WTC11 (cell line): ENCODE measurements around the gene ARHGAP28. TPM values are rescaled to one million over a fixed set of nuclear protein-coding genes. Genes with fewer than 3 reads are reported as not detected.

Source experiments
- ATAC-seq: fragments of 200-7000 bp; cut with Tn5 transposase; 2 replicates; pipeline ENCODE4 v1.10.0; 2021; ENCODE audit warnings: mild to moderate bottlenecking, moderate library complexity
- CTCF ChIA-PET: fragments of 300-600 bp; sonication (Branson Sonifier 250); formaldehyde crosslinking; loops from one replicate; lab custom pipeline; 2021; ENCODE audit warnings: antibody characterized with exemption; lab: Charles Lee
- POLR2A ChIA-PET: fragments of 350-600 bp; sonication (Branson Sonifier 250); formaldehyde crosslinking; loops from one replicate; lab custom pipeline; 2021; ENCODE audit warnings: antibody characterized with exemption; lab: Charles Lee
- DNase-seq: peaks from one replicate; pipeline ENCODE4 v3.0.0; 2021; ENCODE audit warnings: low spot score
- H3K27ac Mint-ChIP-seq: 2 replicates; pipeline ENCODE4 v1.8.0; 2021; ENCODE audit warnings: mixed read lengths
- H3K27me3 Mint-ChIP-seq: 2 replicates; pipeline ENCODE4 v1.8.0; 2021; ENCODE audit warnings: low read depth, mild to moderate bottlenecking, moderate library complexity, mixed read lengths
- H3K36me3 Mint-ChIP-seq: 2 replicates; pipeline ENCODE4 v1.8.0; 2021; ENCODE audit warnings: mixed read lengths
- H3K4me1 Mint-ChIP-seq: 2 replicates; pipeline ENCODE4 v1.8.0; 2022; ENCODE audit warnings: mixed read lengths
- H3K4me3 Mint-ChIP-seq: 2 replicates; pipeline ENCODE4 v1.8.0; 2021; ENCODE audit warnings: mild to moderate bottlenecking, moderate library complexity, mixed read lengths
- H3K9me3 Mint-ChIP-seq: 2 replicates; pipeline ENCODE4 v1.8.0; 2021; ENCODE audit warnings: mixed read lengths
- ATF1 ChIP-seq: sonication (generic); formaldehyde crosslinking; IDR thresholded peaks from 2 replicates; pipeline ENCODE4 v1.8.1; 2023; ENCODE audit warnings: mild to moderate bottlenecking, moderate library complexity, missing genetic modification reagents
- CREB1 ChIP-seq: sonication (generic); formaldehyde crosslinking; IDR thresholded peaks from 2 replicates; pipeline ENCODE4 v1.8.0; 2023; ENCODE audit warnings: mild to moderate bottlenecking, missing genetic modification reagents
- FOXJ3 ChIP-seq: sonication (generic); formaldehyde crosslinking; IDR thresholded peaks from 2 replicates; pipeline ENCODE4 v1.9.0; 2021; ENCODE audit warnings: missing genetic modification reagents, mild to moderate bottlenecking, borderline replicate concordance
- NFYB ChIP-seq: sonication (generic); formaldehyde crosslinking; conservative IDR thresholded peaks from 2 replicates; pipeline ENCODE4 v1.8.0; 2022; ENCODE audit warnings: low read depth, missing genetic modification reagents
- PRRX2 ChIP-seq: fragments of 250-450 bp; sonication (Bioruptor Pico); IDR thresholded peaks from 2 replicates; pipeline ENCODE4 v1.8.0; 2021; ENCODE audit warnings: mild to moderate bottlenecking
- ZBTB21 ChIP-seq: sonication (generic); formaldehyde crosslinking; IDR thresholded peaks from 2 replicates; pipeline ENCODE4 v1.8.1; 2023; ENCODE audit warnings: mild to moderate bottlenecking, missing genetic modification reagents, borderline replicate concordance
- ZNF138 ChIP-seq: sonication (generic); formaldehyde crosslinking; conservative IDR thresholded peaks from 2 replicates; pipeline ENCODE4 v1.8.1; 2022; ENCODE audit warnings: mild to moderate bottlenecking, moderate library complexity, missing genetic modification reagents
- ZNF317 ChIP-seq: sonication (generic); formaldehyde crosslinking; IDR thresholded peaks from 2 replicates; pipeline ENCODE4 v1.8.1; 2023; ENCODE audit warnings: low read depth, mild to moderate bottlenecking, moderate library complexity, missing genetic modification reagents, borderline replicate concordance
- ZNF396 ChIP-seq: fragments of 250-450 bp; sonication (Bioruptor Pico); IDR thresholded peaks from 2 replicates; pipeline ENCODE4 v1.8.0; 2021; ENCODE audit warnings: mild to moderate bottlenecking, moderate library complexity, borderline replicate concordance
- total RNA-seq: library from RNA; stranded (reverse); gene quantifications from 3 replicates; pipeline ENCODE4 v1.2.3, GENCODE V29; 2021
- TF ChIP-seq, protein P1 (sequence below): sonication (generic); formaldehyde crosslinking; IDR thresholded peaks from 2 replicates; pipeline ENCODE4 v1.8.0; 2023; ENCODE audit warnings: missing genetic modification reagents
- TF ChIP-seq, protein P2 (sequence below): sonication (generic); formaldehyde crosslinking; IDR thresholded peaks from 2 replicates; pipeline ENCODE4 v1.8.0; 2023; ENCODE audit warnings: missing genetic modification reagents, mild to moderate bottlenecking, borderline replicate concordance
- TF ChIP-seq, protein P3 (sequence below): fragments of 250-450 bp; sonication (Bioruptor Pico); IDR thresholded peaks from 2 replicates; pipeline ENCODE4 v2.1.2; 2022; ENCODE audit warnings: mild to moderate bottlenecking, moderate library complexity
- TF ChIP-seq, protein P4 (sequence below): fragments of 250-450 bp; sonication (Bioruptor Pico); IDR thresholded peaks from 2 replicates; pipeline ENCODE4 v1.8.0; 2021; ENCODE audit warnings: mild to moderate bottlenecking
- TF ChIP-seq, protein P5 (sequence below): sonication (generic); formaldehyde crosslinking; IDR thresholded peaks from 2 replicates; pipeline ENCODE4 v1.8.0; 2022; ENCODE audit warnings: mild to moderate bottlenecking, missing genetic modification reagents
- TF ChIP-seq, protein P6 (sequence below): fragments of 250-450 bp; sonication (Bioruptor Pico); IDR thresholded peaks from 2 replicates; pipeline ENCODE4 v1.9.0; 2021; ENCODE audit warnings: moderate library complexity, mild to moderate bottlenecking, inconsistent platforms, borderline replicate concordance
- TF ChIP-seq, protein P7 (sequence below): fragments of 250-450 bp; sonication (Bioruptor Pico); conservative IDR thresholded peaks from 2 replicates; pipeline ENCODE4 v1.9.0; 2021; ENCODE audit warnings: mild to moderate bottlenecking
- TF ChIP-seq, protein P8 (sequence below): sonication (generic); formaldehyde crosslinking; IDR thresholded peaks from 2 replicates; pipeline ENCODE4 v1.8.1; 2023; ENCODE audit warnings: mild to moderate bottlenecking, missing genetic modification reagents

The ARHGAP28 gene
- total RNA-seq, 1 experiment from 2014 or later: 14.8 TPM

DNA sequence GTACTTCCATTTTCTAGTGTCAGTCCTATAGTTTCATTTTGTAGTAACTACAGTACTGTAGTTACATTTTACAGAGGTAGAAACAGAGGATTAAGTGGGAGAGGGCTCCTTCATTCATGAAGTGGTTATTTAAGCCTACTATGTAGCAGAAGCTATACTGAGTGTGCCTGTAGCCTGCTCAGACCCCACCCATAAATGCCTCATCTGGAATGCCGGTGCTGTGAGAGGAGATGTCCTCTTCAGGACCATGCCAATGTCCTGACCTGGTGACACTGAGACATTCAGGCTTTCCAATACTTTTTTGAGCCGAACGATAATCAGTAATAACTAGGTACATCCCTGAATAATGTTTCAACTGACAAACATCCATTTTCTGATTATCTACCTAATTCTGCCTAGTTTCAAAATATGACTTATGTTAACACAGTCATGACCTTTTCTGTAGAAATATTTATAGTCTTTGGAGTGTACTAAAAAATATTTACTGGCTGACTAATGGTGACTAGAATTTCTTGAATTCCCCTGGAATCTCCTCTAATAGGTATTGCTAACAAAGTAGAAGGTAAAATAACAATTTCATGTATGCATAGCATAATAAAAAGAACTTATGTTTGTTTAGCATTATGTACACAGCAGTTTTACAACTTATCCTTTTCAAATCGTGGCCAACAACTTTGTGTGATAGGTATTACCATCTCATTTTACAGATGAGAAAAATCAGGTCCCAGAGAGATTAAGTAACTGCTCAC is 10.2 kb upstream of the ARHGAP28 start (continued):
- TF ChIP-seq, protein P1, sequence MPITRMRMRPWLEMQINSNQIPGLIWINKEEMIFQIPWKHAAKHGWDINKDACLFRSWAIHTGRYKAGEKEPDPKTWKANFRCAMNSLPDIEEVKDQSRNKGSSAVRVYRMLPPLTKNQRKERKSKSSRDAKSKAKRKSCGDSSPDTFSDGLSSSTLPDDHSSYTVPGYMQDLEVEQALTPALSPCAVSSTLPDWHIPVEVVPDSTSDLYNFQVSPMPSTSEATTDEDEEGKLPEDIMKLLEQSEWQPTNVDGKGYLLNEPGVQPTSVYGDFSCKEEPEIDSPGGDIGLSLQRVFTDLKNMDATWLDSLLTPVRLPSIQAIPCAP: no peak
- no peak for TF ChIP-seq ZNF317
- no peak for TF ChIP-seq NFYB
- no peak for TF ChIP-seq CREB1

DNA sequence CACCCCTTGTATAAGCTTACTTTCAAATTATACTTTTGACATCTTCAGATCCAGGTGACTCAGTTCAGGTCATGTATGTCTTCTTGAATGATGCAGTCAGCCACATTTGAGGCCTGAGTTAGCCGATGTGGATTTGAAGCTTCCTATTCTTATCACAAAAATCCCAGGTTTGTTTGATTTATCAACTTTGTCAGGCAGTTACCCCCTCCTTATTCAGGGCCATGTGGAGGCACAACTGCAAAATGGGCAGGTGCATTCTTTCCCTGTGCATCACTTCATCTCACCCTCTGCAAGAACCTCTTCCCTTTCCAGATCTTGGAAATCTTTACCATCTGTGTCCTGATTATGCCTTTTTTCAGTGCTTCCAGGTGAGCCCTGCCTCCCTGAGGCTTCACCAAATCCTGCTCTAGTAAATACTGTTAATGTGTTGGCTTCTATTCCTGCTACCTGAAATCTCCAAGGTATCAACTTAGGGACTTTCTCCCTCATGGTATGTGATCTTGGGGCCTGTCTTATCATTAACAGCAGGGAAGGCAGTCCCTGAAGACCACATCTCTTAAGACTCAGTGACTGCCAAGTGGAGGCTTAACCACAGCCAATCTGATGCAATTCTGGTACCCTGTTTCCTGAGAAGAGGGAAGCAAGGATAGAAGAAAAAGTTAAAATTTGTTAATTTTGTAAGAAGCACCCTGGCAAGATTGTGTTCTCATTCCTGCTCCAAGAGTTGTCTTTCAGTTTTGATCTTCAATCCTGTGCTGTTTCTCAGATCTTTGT is 9.4 kb upstream of the ARHGAP28 start:
- H3K36me3 Mint-ChIP-seq: no peaks in the 10 kb centered on the region
- ATAC-seq: no peak
- no peaks in the 10 kb centered on the region for H3K9me3 Mint-ChIP-seq
- H3K4me3 Mint-ChIP-seq: no peak overlapping the region
- POLR2A ChIA-PET: no interaction called here
- DNase-seq: no peak
- H3K27ac Mint-ChIP-seq: no peak overlapping the region
- no peaks in the 10 kb centered on the region for H3K27me3 Mint-ChIP-seq
- peaks cover 8% of the 10 kb centered on the region for H3K4me1 Mint-ChIP-seq
- TF ChIP-seq, protein P2, sequence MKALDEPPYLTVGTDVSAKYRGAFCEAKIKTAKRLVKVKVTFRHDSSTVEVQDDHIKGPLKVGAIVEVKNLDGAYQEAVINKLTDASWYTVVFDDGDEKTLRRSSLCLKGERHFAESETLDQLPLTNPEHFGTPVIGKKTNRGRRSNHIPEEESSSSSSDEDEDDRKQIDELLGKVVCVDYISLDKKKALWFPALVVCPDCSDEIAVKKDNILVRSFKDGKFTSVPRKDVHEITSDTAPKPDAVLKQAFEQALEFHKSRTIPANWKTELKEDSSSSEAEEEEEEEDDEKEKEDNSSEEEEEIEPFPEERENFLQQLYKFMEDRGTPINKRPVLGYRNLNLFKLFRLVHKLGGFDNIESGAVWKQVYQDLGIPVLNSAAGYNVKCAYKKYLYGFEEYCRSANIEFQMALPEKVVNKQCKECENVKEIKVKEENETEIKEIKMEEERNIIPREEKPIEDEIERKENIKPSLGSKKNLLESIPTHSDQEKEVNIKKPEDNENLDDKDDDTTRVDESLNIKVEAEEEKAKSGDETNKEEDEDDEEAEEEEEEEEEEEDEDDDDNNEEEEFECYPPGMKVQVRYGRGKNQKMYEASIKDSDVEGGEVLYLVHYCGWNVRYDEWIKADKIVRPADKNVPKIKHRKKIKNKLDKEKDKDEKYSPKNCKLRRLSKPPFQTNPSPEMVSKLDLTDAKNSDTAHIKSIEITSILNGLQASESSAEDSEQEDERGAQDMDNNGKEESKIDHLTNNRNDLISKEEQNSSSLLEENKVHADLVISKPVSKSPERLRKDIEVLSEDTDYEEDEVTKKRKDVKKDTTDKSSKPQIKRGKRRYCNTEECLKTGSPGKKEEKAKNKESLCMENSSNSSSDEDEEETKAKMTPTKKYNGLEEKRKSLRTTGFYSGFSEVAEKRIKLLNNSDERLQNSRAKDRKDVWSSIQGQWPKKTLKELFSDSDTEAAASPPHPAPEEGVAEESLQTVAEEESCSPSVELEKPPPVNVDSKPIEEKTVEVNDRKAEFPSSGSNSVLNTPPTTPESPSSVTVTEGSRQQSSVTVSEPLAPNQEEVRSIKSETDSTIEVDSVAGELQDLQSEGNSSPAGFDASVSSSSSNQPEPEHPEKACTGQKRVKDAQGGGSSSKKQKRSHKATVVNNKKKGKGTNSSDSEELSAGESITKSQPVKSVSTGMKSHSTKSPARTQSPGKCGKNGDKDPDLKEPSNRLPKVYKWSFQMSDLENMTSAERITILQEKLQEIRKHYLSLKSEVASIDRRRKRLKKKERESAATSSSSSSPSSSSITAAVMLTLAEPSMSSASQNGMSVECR: no peak
- TF ChIP-seq ZNF138 (no peak), NFYB (no peak), PRRX2 (CRISPR knock-in tag) (no peak), ATF1 (CRISPR knock-in tag) (no peak), ZBTB21 (CRISPR knock-in tag) (no peak), FOXJ3 (no peak), ZNF396 (no peak)
- TF ChIP-seq, protein P3, sequence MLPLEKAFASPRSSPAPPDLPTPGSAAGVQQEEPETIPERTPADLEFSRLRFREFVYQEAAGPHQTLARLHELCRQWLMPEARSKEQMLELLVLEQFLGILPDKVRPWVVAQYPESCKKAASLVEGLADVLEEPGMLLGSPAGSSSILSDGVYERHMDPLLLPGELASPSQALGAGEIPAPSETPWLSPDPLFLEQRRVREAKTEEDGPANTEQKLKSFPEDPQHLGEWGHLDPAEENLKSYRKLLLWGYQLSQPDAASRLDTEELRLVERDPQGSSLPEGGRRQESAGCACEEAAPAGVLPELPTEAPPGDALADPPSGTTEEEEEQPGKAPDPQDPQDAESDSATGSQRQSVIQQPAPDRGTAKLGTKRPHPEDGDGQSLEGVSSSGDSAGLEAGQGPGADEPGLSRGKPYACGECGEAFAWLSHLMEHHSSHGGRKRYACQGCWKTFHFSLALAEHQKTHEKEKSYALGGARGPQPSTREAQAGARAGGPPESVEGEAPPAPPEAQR (CRISPR knock-in tag): no peak
- TF ChIP-seq, protein P4, sequence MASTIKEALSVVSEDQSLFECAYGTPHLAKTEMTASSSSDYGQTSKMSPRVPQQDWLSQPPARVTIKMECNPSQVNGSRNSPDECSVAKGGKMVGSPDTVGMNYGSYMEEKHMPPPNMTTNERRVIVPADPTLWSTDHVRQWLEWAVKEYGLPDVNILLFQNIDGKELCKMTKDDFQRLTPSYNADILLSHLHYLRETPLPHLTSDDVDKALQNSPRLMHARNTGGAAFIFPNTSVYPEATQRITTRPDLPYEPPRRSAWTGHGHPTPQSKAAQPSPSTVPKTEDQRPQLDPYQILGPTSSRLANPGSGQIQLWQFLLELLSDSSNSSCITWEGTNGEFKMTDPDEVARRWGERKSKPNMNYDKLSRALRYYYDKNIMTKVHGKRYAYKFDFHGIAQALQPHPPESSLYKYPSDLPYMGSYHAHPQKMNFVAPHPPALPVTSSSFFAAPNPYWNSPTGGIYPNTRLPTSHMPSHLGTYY (CRISPR knock-in tag): no peak
- TF ChIP-seq, protein P5, sequence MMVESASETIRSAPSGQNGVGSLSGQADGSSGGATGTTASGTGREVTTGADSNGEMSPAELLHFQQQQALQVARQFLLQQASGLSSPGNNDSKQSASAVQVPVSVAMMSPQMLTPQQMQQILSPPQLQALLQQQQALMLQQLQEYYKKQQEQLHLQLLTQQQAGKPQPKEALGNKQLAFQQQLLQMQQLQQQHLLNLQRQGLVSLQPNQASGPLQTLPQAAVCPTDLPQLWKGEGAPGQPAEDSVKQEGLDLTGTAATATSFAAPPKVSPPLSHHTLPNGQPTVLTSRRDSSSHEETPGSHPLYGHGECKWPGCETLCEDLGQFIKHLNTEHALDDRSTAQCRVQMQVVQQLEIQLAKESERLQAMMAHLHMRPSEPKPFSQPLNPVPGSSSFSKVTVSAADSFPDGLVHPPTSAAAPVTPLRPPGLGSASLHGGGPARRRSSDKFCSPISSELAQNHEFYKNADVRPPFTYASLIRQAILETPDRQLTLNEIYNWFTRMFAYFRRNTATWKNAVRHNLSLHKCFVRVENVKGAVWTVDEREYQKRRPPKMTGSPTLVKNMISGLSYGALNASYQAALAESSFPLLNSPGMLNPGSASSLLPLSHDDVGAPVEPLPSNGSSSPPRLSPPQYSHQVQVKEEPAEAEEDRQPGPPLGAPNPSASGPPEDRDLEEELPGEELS (CRISPR knock-in tag): no peak
- TF ChIP-seq, protein P6, sequence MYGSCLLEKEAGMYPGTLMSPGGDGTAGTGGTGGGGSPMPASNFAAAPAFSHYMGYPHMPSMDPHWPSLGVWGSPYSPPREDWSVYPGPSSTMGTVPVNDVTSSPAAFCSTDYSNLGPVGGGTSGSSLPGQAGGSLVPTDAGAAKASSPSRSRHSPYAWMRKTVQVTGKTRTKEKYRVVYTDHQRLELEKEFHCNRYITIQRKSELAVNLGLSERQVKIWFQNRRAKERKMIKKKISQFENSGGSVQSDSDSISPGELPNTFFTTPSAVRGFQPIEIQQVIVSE (CRISPR knock-in tag): no peak
- TF ChIP-seq, protein P7, sequence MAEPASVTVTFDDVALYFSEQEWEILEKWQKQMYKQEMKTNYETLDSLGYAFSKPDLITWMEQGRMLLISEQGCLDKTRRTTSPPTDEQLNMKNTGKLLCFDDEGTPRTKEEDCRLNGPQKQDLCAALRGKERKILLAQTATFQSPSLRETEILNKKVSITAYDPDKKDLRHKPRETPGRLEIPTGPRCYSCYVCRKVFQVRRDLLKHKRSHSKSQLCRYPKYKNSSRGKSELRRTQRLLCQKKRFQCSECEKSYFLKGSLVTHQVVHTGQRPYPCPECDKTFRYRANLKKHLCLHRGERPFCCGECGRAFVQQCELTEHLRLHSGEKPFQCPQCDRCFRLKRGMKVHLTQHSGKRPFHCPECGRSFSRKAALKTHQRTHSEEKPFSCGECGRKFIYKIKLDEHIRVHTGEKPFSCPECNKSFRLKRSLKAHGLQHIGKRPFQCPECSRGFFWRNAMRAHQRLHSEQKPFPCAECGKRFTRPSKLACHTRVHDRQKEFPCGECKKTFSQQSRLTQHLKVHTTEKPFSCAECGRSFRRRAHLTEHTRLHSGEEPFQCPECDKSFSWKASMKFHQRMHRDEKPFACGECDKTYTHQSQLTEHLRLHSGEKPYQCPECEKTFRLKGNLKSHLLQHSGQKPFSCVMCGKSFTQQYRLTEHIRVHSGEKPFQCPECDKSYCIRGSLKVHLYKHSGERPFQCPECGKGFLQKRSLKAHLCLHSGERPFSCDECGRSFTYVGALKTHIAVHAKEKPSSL (CRISPR knock-in tag): no peak
- TF ChIP-seq, protein P8, sequence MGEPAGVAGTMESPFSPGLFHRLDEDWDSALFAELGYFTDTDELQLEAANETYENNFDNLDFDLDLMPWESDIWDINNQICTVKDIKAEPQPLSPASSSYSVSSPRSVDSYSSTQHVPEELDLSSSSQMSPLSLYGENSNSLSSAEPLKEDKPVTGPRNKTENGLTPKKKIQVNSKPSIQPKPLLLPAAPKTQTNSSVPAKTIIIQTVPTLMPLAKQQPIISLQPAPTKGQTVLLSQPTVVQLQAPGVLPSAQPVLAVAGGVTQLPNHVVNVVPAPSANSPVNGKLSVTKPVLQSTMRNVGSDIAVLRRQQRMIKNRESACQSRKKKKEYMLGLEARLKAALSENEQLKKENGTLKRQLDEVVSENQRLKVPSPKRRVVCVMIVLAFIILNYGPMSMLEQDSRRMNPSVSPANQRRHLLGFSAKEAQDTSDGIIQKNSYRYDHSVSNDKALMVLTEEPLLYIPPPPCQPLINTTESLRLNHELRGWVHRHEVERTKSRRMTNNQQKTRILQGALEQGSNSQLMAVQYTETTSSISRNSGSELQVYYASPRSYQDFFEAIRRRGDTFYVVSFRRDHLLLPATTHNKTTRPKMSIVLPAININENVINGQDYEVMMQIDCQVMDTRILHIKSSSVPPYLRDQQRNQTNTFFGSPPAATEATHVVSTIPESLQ (CRISPR knock-in tag): no peak
- CTCF ChIA-PET: interaction anchor here (1.1 to 1.3 kb wide), 2 partner anchors 8 to 13 kb away, joined by 3 to 4 read pairs; no protein-coding TSS in a partner anchor
